NCI-H1092 (cell line): ENCODE results near the gene NTN3.
"Not testable (repeated sequence)": the region's sequence is repeated elsewhere in the genome, so short reads cannot be mapped to it uniquely, and the experiment has no call there.

Experiments used
- DNase-seq: peaks from one replicate; lab custom pipeline; 2025; lab: John Stamatoyannopoulos, UW

Gene NTN3

GRCh38 chr16:2479996-2480395 lies 8.9 kb downstream of the NTN3 start:
- DNase-seq: not testable (repeated sequence)

- DNase-seq: no peak
Observed at GRCh38 chr16:2480948-2481347, 9.9 kb downstream of the NTN3 start.

GRCh38 chr16:2481676-2482075 lies 10.6 kb downstream of the NTN3 start:
- no peak for DNase-seq

- no peak for DNase-seq
Observed at GRCh38 chr16:2482249-2482648, 11.2 kb downstream of the NTN3 start.

GRCh38 chr16:2482708-2483534 lies 11.8 kb downstream of the NTN3 start:
- DNase-seq: peak; percentile 75

GRCh38 chr16:2483939-2484897 lies 13.1 kb downstream of the NTN3 start:
- no peak for DNase-seq

GRCh38 chr16:2484898-2485508 lies 13.9 kb downstream of the NTN3 start:
- no peak for DNase-seq

- DNase-seq: no peak
Observed at GRCh38 chr16:2485811-2486507, 14.9 kb downstream of the NTN3 start.

GRCh38 chr16:2486645-2487516 lies 15.8 kb downstream of the NTN3 start:
- DNase-seq: peak; percentile 53

- no peak for DNase-seq
Observed at GRCh38 chr16:2487517-2487842, 16.4 kb downstream of the NTN3 start.

- no peak for DNase-seq
Observed at GRCh38 chr16:2487903-2488531, 16.9 kb downstream of the NTN3 start.

GRCh38 chr16:2489581-2489980 lies 18.5 kb downstream of the NTN3 start:
- DNase-seq: no peak

GRCh38 chr16:2490190-2491105 lies 19.4 kb downstream of the NTN3 start:
- peak; percentile 90 for DNase-seq

- no peak for DNase-seq
Observed at GRCh38 chr16:2492292-2492691, 21.2 kb downstream of the NTN3 start.

GRCh38 chr16:2493605-2494004 lies 22.5 kb downstream of the NTN3 start:
- no peak for DNase-seq

- no peak for DNase-seq
Observed at GRCh38 chr16:2494616-2495015, 23.5 kb downstream of the NTN3 start.

- no peak for DNase-seq
Observed at GRCh38 chr16:2495041-2495440, 23.9 kb downstream of the NTN3 start.

GRCh38 chr16:2496223-2497115 lies 25.4 kb downstream of the NTN3 start:
- no peak for DNase-seq
